ENCODE measurements around the gene NCEH1.

- TF ChIP-seq GATA2 (IDR thresholded peaks at IDR 0.05; ENCODE audit: low read depth, low read length) (no peak), GATA3 (IDR thresholded peaks at IDR 0.05; ENCODE audit: low read depth, low read length) (no peak)
These were observed 52.3 kb downstream of the NCEH1 start for GRCh38 chr3:172658344-172659245.

All from SH-SY5Y (cell line).